OCI-LY3 (cell line): Measurements from ENCODE around the gene ROR2.

Experiments used
- EZH2phosphoT487 ChIP-seq: fragments of 200-600 bp; shearing (Covaris generic); IDR thresholded peaks from 2 replicates; pipeline ENCODE4 v1.6.1; 2018; ENCODE audit warnings: antibody characterized with exemption, mixed run types, low read depth
- TF ChIP-seq, protein P1 (sequence below): fragments of 200-600, 300-600 bp; sonication (generic); IDR thresholded peaks from 2 replicates; pipeline ENCODE4 v1.5.1; 2014; ENCODE audit warnings: antibody characterized with exemption, low read length, low read depth

GRCh38 chr9:91705386-91705785 is 244.6 kb downstream of the ROR2 start:
- TF ChIP-seq EZH2phosphoT487: no peak
- TF ChIP-seq, protein P1, sequence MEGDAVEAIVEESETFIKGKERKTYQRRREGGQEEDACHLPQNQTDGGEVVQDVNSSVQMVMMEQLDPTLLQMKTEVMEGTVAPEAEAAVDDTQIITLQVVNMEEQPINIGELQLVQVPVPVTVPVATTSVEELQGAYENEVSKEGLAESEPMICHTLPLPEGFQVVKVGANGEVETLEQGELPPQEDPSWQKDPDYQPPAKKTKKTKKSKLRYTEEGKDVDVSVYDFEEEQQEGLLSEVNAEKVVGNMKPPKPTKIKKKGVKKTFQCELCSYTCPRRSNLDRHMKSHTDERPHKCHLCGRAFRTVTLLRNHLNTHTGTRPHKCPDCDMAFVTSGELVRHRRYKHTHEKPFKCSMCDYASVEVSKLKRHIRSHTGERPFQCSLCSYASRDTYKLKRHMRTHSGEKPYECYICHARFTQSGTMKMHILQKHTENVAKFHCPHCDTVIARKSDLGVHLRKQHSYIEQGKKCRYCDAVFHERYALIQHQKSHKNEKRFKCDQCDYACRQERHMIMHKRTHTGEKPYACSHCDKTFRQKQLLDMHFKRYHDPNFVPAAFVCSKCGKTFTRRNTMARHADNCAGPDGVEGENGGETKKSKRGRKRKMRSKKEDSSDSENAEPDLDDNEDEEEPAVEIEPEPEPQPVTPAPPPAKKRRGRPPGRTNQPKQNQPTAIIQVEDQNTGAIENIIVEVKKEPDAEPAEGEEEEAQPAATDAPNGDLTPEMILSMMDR: no peak
